H9 (cell line): ENCODE data around the gene CPB2. TPM values are rescaled to one million over a fixed set of nuclear protein-coding genes. Genes with fewer than 3 reads are reported as not detected.

Experiments
- DNase-seq: peaks from one replicate; pipeline ENCODE4 v3.0.0-alpha.2; 2017
- H2AFZ ChIP-seq: one replicate; pipeline ENCODE4 v1.6.1; 2013; ENCODE audit warnings: mild to moderate bottlenecking, low read length, control low read depth, moderate library complexity
- H2AK5ac ChIP-seq: 2 replicates; pipeline ENCODE4 v1.6.1; 2013; ENCODE audit warnings: low read length, control low read depth, mixed read lengths; ENCODE audit not compliant: insufficient read length
- H2BK120ac ChIP-seq: one replicate; pipeline ENCODE4 v1.6.1; 2013; ENCODE audit warnings: low read depth, mild to moderate bottlenecking, low read length, control low read depth, inconsistent platforms; ENCODE audit not compliant: poor library complexity, severe bottlenecking
- H2BK12ac ChIP-seq: 2 replicates; pipeline ENCODE4 v1.6.1; 2013; ENCODE audit warnings: low read length, control low read depth, mixed read lengths, low read depth; ENCODE audit not compliant: insufficient read length
- H2BK15ac ChIP-seq: 2 replicates; pipeline ENCODE4 v1.6.1; 2013; ENCODE audit warnings: low read depth, low read length, control low read depth
- H2BK20ac ChIP-seq: one replicate; pipeline ENCODE4 v1.6.1; 2013; ENCODE audit warnings: low read depth, mild to moderate bottlenecking, low read length, control low read depth, inconsistent platforms; ENCODE audit not compliant: poor library complexity, severe bottlenecking
- H2BK5ac ChIP-seq: 2 replicates; pipeline ENCODE4 v1.6.1; 2013; ENCODE audit warnings: low read length, control low read depth, mixed read lengths; ENCODE audit not compliant: insufficient read length
- H3K14ac ChIP-seq: 2 replicates; pipeline ENCODE4 v1.6.1; 2013; ENCODE audit warnings: low read length, control low read depth; ENCODE audit not compliant: insufficient read depth
- H3K18ac ChIP-seq: 2 replicates; pipeline ENCODE4 v1.6.1; 2013; ENCODE audit warnings: low read depth, mild to moderate bottlenecking, mixed read lengths, low read length, control low read depth; ENCODE audit not compliant: insufficient read length
- H3K23ac ChIP-seq: 2 replicates; pipeline ENCODE4 v1.6.1; 2013; ENCODE audit warnings: low read length, control low read depth, mixed read lengths, low read depth; ENCODE audit not compliant: insufficient read length
- H3K23me2 ChIP-seq: 2 replicates; pipeline ENCODE4 v1.6.1; 2013; ENCODE audit warnings: low read depth, mild to moderate bottlenecking, mixed read lengths, low read length, control low read depth; ENCODE audit not compliant: insufficient read length, poor library complexity, severe bottlenecking
- H3K27ac ChIP-seq: 2 replicates; pipeline ENCODE4 v1.5.1; 2013; ENCODE audit warnings: low read length, control low read depth, mixed read lengths, low read depth; ENCODE audit not compliant: insufficient read length
- H3K27me3 ChIP-seq: 2 replicates; pipeline ENCODE4 v1.6.1; 2013; ENCODE audit warnings: low read length, control low read depth, inconsistent platforms; ENCODE audit not compliant: insufficient read depth
- H3K4ac ChIP-seq: 2 replicates; pipeline ENCODE4 v1.6.1; 2013; ENCODE audit warnings: low read depth, mild to moderate bottlenecking, control low read depth, inconsistent platforms, low read length, moderate library complexity
- H3K4me1 ChIP-seq: 2 replicates; pipeline ENCODE4 v1.6.1; 2013; ENCODE audit warnings: low read length, control low read depth, inconsistent platforms; ENCODE audit not compliant: insufficient read depth
- H3K4me2 ChIP-seq: 2 replicates; pipeline ENCODE4 v1.6.1; 2013; ENCODE audit warnings: low read length, control low read depth, mixed read lengths; ENCODE audit not compliant: insufficient read length, insufficient read depth
- H3K56ac ChIP-seq: 2 replicates; pipeline ENCODE4 v1.6.1; 2013; ENCODE audit warnings: low read depth, mild to moderate bottlenecking, mixed read lengths, low read length, control low read depth; ENCODE audit not compliant: insufficient read length
- H3K79me1 ChIP-seq: 2 replicates; pipeline ENCODE4 v1.6.1; 2013; ENCODE audit warnings: low read depth, mild to moderate bottlenecking, moderate library complexity, low read length, control low read depth, inconsistent platforms; ENCODE audit not compliant: insufficient read depth, poor library complexity, severe bottlenecking
- H3K79me2 ChIP-seq: 2 replicates; pipeline ENCODE4 v1.6.1; 2013; ENCODE audit warnings: low read length, control low read depth, inconsistent platforms; ENCODE audit not compliant: insufficient read depth
- H3K9ac ChIP-seq: 2 replicates; pipeline ENCODE4 v1.6.1; 2013; ENCODE audit warnings: low read length, control low read depth, mixed read lengths; ENCODE audit not compliant: insufficient read length; ENCODE audit errors: extremely low read depth
- H3K9me3 ChIP-seq: one replicate; pipeline ENCODE4 v1.6.1; 2013; ENCODE audit warnings: low read depth, low read length, inconsistent platforms; ENCODE audit not compliant: control insufficient read depth
- H3T11ph ChIP-seq: one replicate; pipeline ENCODE4 v1.6.1; 2013; ENCODE audit warnings: mild to moderate bottlenecking, low read length, control low read depth, inconsistent platforms
- H4K20me1 ChIP-seq: one replicate; pipeline ENCODE4 v1.6.1; 2013; ENCODE audit not compliant: control insufficient read depth, insufficient read length, insufficient read depth
- H4K5ac ChIP-seq: 2 replicates; pipeline ENCODE4 v1.6.1; 2013; ENCODE audit warnings: low read depth, mild to moderate bottlenecking, mixed read lengths, low read length, control low read depth; ENCODE audit not compliant: insufficient read length
- H4K8ac ChIP-seq: replicated peaks from 2 replicates; pipeline ENCODE4 v1.6.1; 2013; ENCODE audit warnings: low read length, control low read depth, mixed read lengths, low read depth; ENCODE audit not compliant: insufficient read length
- H4K91ac ChIP-seq: 2 replicates; pipeline ENCODE4 v1.6.1; 2013; ENCODE audit warnings: low read depth, mild to moderate bottlenecking, moderate library complexity, mixed read lengths, low read length, control low read depth; ENCODE audit not compliant: insufficient read length
- H3K27ac Mint-ChIP-seq, 3 experiments: 2 replicates in 2 of 3; 3 replicates in 1 of 3; pipeline ENCODE4 v1.8.0; 2020 to 2021; ENCODE audit warnings: mixed read lengths in 3 of 3, mild to moderate bottlenecking in 1 of 3, moderate library complexity in 1 of 3
- H3K27me3 Mint-ChIP-seq: 2 replicates; pipeline ENCODE4 v1.8.0; 2021; ENCODE audit warnings: low read depth, mild to moderate bottlenecking, moderate library complexity, mixed read lengths
- H3K36me3 Mint-ChIP-seq, 3 experiments: 2 replicates in 2 of 3; 3 replicates in 1 of 3; pipeline ENCODE4 v1.8.0; 2020 to 2021; ENCODE audit warnings: low read depth in 3 of 3, mixed read lengths in 3 of 3; ENCODE audit not compliant: insufficient read depth in 1 of 3
- H3K4me1 Mint-ChIP-seq, 2 experiments: 2 replicates each; pipeline ENCODE4 v1.8.0; 2020; ENCODE audit warnings: mixed read lengths in 2 of 2
- H3K4me3 Mint-ChIP-seq, 2 experiments: 2 replicates in 1 of 2; 3 replicates in 1 of 2; pipeline ENCODE4 v1.8.0; 2020 to 2021; ENCODE audit warnings: mild to moderate bottlenecking in 2 of 2, mixed read lengths in 2 of 2, moderate library complexity in 1 of 2
- H3K9me3 Mint-ChIP-seq, 2 experiments: 2 replicates in 1 of 2; 3 replicates in 1 of 2; pipeline ENCODE4 v1.8.0; 2020; ENCODE audit warnings: mild to moderate bottlenecking in 2 of 2, mixed read lengths in 2 of 2, moderate library complexity in 1 of 2
- WGBS: extraction: QIAGEN DNeasy Blood & Tissue Kit; methylation state at CpG from one replicate; pipeline ENCODE4 v1.1.7; 2013; ENCODE audit warnings: missing lambda C conversion rate, low lambda C conversion rate, mixed read lengths; ENCODE audit not compliant: insufficient read length; ENCODE audit errors: extremely low coverage; 5-methylcytosine and 5-hydroxymethylcytosine counted together
- total RNA-seq: library from RNA; stranded (reverse); gene quantifications from 2 replicates; pipeline ENCODE4 v1.2.1, GENCODE V29; 2021
- TF ChIP-seq, protein P1 (sequence below): fragments of 200-600 bp; sonication (generic); conservative IDR thresholded peaks from 3 replicates; pipeline ENCODE4 v1.8.0; 2021; ENCODE audit warnings: antibody characterized with exemption, mild to moderate bottlenecking

Gene CPB2
- total RNA-seq, 1 experiment from 2014 or later = not detected

GRCh38 chr13:46088821-46089562, 15.8 kb downstream of the CPB2 start:
- no peak overlapping the region for H3K56ac ChIP-seq
- H3K4me1 ChIP-seq = no peaks in the 10 kb centered on the region
- Mint-ChIP-seq H3K27ac (no peak overlapping the region; a peak in 1 of 7 replicates), H3K27me3 (no peaks in the 10 kb centered on the region), H3K36me3 (no peaks in the 10 kb centered on the region), H3K9me3 (no peaks in the 10 kb centered on the region; a peak in 1 of 5 replicates), H3K4me3 (0 out of 5 replicates have a peak overlapping the region, but pooled peaks of 1 of the 2 experiments have one; percentile 28), H3K4me1 (no peaks in the 10 kb centered on the region)
- no CpG with 5 or more reads among the region's 5 CpGs for WGBS
- H4K20me1 ChIP-seq = no peaks in the 10 kb centered on the region
- no peaks in the 10 kb centered on the region for H3K23me2 ChIP-seq
- H3K4me2 ChIP-seq = no peak overlapping the region
- H3K9me3 ChIP-seq = no peaks in the 10 kb centered on the region
- H3K79me1 ChIP-seq = no peaks in the 10 kb centered on the region
- no peak overlapping the region for H3K14ac ChIP-seq
- no peaks in the 10 kb centered on the region for H3K27me3 ChIP-seq
- no peak overlapping the region for H2BK120ac ChIP-seq
- H2BK20ac ChIP-seq = no peak overlapping the region
- H3K27ac ChIP-seq = no peak overlapping the region
- H3K9ac ChIP-seq = no peak overlapping the region
- H4K91ac ChIP-seq = no peak overlapping the region
- no peak overlapping the region for H2AFZ ChIP-seq
- no peak overlapping the region for H3T11ph ChIP-seq
- H3K23ac ChIP-seq = no peak overlapping the region
- H4K8ac ChIP-seq = no peak overlapping the region
- no peak overlapping the region for H2BK5ac ChIP-seq
- TF ChIP-seq, protein P1, sequence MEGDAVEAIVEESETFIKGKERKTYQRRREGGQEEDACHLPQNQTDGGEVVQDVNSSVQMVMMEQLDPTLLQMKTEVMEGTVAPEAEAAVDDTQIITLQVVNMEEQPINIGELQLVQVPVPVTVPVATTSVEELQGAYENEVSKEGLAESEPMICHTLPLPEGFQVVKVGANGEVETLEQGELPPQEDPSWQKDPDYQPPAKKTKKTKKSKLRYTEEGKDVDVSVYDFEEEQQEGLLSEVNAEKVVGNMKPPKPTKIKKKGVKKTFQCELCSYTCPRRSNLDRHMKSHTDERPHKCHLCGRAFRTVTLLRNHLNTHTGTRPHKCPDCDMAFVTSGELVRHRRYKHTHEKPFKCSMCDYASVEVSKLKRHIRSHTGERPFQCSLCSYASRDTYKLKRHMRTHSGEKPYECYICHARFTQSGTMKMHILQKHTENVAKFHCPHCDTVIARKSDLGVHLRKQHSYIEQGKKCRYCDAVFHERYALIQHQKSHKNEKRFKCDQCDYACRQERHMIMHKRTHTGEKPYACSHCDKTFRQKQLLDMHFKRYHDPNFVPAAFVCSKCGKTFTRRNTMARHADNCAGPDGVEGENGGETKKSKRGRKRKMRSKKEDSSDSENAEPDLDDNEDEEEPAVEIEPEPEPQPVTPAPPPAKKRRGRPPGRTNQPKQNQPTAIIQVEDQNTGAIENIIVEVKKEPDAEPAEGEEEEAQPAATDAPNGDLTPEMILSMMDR = no peak
- H2BK15ac ChIP-seq = no peak overlapping the region
- H4K5ac ChIP-seq = no peak overlapping the region
- H2BK12ac ChIP-seq = no peak overlapping the region
- H3K79me2 ChIP-seq = no peaks in the 10 kb centered on the region
- no peak overlapping the region for H3K4ac ChIP-seq
- no peak overlapping the region for H3K18ac ChIP-seq
- H2AK5ac ChIP-seq = no peak overlapping the region
- DNase-seq = no peak
